OCI-LY7 (cell line): ENCODE measurements around the gene NMT1. TPM values are rescaled to one million over a fixed set of nuclear protein-coding genes. Genes with fewer than 3 reads are reported as not detected.

Experiments used
- BruUV-seq: library from RNA; stranded (reverse); fragments of 400-500 nt; replicated peaks from 2 replicates; lab custom pipeline; 2021; lab: Mats Ljungman, UMichigan
- CTCF ChIA-PET: fragments of 300-600 bp; sonication (Branson Sonifier 250); formaldehyde crosslinking; loops from one replicate; lab custom pipeline; 2022; ENCODE audit warnings: antibody characterized with exemption; ENCODE audit not compliant: unreplicated experiment; lab: Charles Lee
- POLR2A ChIA-PET: fragments of 300-600 bp; sonication (Branson Sonifier 250); formaldehyde crosslinking; loops from one replicate; lab custom pipeline; 2022; ENCODE audit warnings: antibody characterized with exemption; lab: Charles Lee
- DNase-seq: peaks from one replicate; pipeline ENCODE4 v3.0.0-alpha.2; 2015; ENCODE audit warnings: low spot score
- H2AFZ ChIP-seq: fragments of 200-600 bp; sonication (generic), shearing (Covaris generic); 2 replicates; pipeline ENCODE4 v1.6.1; 2014; ENCODE audit warnings: mild to moderate bottlenecking, antibody characterized with exemption, low read length, moderate library complexity
- H3K27ac ChIP-seq: fragments of 200-600 bp; sonication (generic); 2 replicates; pipeline ENCODE4 v1.5.1; 2014; ENCODE audit warnings: mixed run types, low read depth, mild to moderate bottlenecking, moderate library complexity, low read length, inconsistent platforms; ENCODE audit not compliant: poor library complexity, severe bottlenecking
- H3K36me3 ChIP-seq: fragments of 200-600 bp; sonication (generic); 2 replicates; pipeline ENCODE4 v1.6.1; 2014; ENCODE audit warnings: mild to moderate bottlenecking, antibody characterized with exemption, low read length, moderate library complexity, mixed read lengths; ENCODE audit not compliant: insufficient read depth
- H3K4me1 ChIP-seq: fragments of 200-600 bp; sonication (generic); 2 replicates; pipeline ENCODE4 v1.5.1; 2014; ENCODE audit warnings: mild to moderate bottlenecking, low read length; ENCODE audit not compliant: insufficient read depth, poor library complexity, severe bottlenecking
- H3K4me2 ChIP-seq: fragments of 200-600 bp; sonication (generic); 2 replicates; pipeline ENCODE4 v1.6.1; 2014; ENCODE audit warnings: mild to moderate bottlenecking, low read length
- H3K4me3 ChIP-seq: fragments of 200-600 bp; sonication (generic); 2 replicates; pipeline ENCODE4 v1.5.1; 2014; ENCODE audit warnings: mild to moderate bottlenecking, low read depth, low read length; ENCODE audit not compliant: poor library complexity, severe bottlenecking
- H3K79me2 ChIP-seq: fragments of 200-600 bp; sonication (generic); 2 replicates; pipeline ENCODE4 v1.6.1; 2016; ENCODE audit warnings: low read depth, mild to moderate bottlenecking, low read length, moderate library complexity, mixed read lengths; ENCODE audit not compliant: insufficient read depth
- H3K9me2 ChIP-seq: fragments of 200-600 bp; sonication (generic); 2 replicates; pipeline ENCODE4 v1.6.1; 2016; ENCODE audit warnings: mild to moderate bottlenecking, low read length, mixed read lengths; ENCODE audit not compliant: insufficient read depth
- H3K9me3 ChIP-seq: fragments of 200-600 bp; sonication (generic); 2 replicates; pipeline ENCODE4 v1.6.1; 2014; ENCODE audit warnings: mild to moderate bottlenecking, mixed run types, low read length, mixed read lengths
- H4K20me1 ChIP-seq: fragments of 200-600 bp; sonication (generic); 2 replicates; pipeline ENCODE4 v1.6.1; 2014; ENCODE audit warnings: mild to moderate bottlenecking, antibody characterized with exemption, low read length, moderate library complexity, mixed read lengths; ENCODE audit not compliant: insufficient read depth
- EZH2phosphoT487 ChIP-seq: fragments of 200-600 bp; sonication (generic); IDR thresholded peaks from 2 replicates; pipeline ENCODE4 v1.6.1; 2018; ENCODE audit warnings: low read depth, borderline replicate concordance, mild to moderate bottlenecking, mixed run types, antibody characterized with exemption, low read length, moderate library complexity, mixed read lengths
- intact Hi-C: fragments of 100-400 bp; cut with micrococcal nuclease; formaldehyde crosslinking; loops from one replicate; pipeline ENCODE4 v1.10.0; 2022; ENCODE audit not compliant: unreplicated experiment
- total RNA-seq, 2 experiments: library from RNA; depleted of rRNA in 1 of 2; stranded (reverse); fragments of >200 nt in 1 of 2; shearing (Covaris generic) in 1 of 2; gene quantifications; 2 replicates each; pipeline ENCODE4 v1.2.3, GENCODE V29; 2014 to 2022
- TF ChIP-seq, protein P1 (sequence below): fragments of 200-600 bp; sonication (generic); conservative IDR thresholded peaks from 2 replicates; pipeline ENCODE4 v1.5.1; 2014; ENCODE audit warnings: mild to moderate bottlenecking, antibody characterized with exemption, low read length, moderate library complexity, mixed read lengths

NMT1 gene
- total RNA-seq, 2 experiments from 2014 or later: 82.3 to 134 TPM

- ChIA-PET CTCF (no interaction called here), POLR2A (no interaction called here)
- TF ChIP-seq EZH2phosphoT487: no peak
- TF ChIP-seq, protein P1, sequence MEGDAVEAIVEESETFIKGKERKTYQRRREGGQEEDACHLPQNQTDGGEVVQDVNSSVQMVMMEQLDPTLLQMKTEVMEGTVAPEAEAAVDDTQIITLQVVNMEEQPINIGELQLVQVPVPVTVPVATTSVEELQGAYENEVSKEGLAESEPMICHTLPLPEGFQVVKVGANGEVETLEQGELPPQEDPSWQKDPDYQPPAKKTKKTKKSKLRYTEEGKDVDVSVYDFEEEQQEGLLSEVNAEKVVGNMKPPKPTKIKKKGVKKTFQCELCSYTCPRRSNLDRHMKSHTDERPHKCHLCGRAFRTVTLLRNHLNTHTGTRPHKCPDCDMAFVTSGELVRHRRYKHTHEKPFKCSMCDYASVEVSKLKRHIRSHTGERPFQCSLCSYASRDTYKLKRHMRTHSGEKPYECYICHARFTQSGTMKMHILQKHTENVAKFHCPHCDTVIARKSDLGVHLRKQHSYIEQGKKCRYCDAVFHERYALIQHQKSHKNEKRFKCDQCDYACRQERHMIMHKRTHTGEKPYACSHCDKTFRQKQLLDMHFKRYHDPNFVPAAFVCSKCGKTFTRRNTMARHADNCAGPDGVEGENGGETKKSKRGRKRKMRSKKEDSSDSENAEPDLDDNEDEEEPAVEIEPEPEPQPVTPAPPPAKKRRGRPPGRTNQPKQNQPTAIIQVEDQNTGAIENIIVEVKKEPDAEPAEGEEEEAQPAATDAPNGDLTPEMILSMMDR: no peak
- no peak for DNase-seq
- H2AFZ ChIP-seq: no peak overlapping the region
- intact Hi-C loops: no loop called here
- no peaks in the 10 kb centered on the region for H3K9me2 ChIP-seq
- H3K36me3 ChIP-seq: peaks cover 96% of the 10 kb centered on the region
- H3K4me1 ChIP-seq: no peaks in the 10 kb centered on the region
- H3K9me3 ChIP-seq: no peaks in the 10 kb centered on the region
- no peak overlapping the region for H3K4me2 ChIP-seq
- H3K79me2 ChIP-seq: no peaks in the 10 kb centered on the region
- no TSS peak for BruUV-seq
- no peak overlapping the region for H3K4me3 ChIP-seq
- H4K20me1 ChIP-seq: no peaks in the 10 kb centered on the region
- no peak overlapping the region for H3K27ac ChIP-seq
These were observed 30.8 kb downstream of the NMT1 start for GRCh38 chr17:45091778-45092425.

- ChIA-PET CTCF (no interaction called here), POLR2A (no interaction called here)
- H3K27ac ChIP-seq: no peak overlapping the region
- H3K4me2 ChIP-seq: no peak overlapping the region
- no peaks in the 10 kb centered on the region for H3K79me2 ChIP-seq
- TF ChIP-seq, protein P1: no peak
- TF ChIP-seq EZH2phosphoT487: no peak
- H3K9me2 ChIP-seq: no peaks in the 10 kb centered on the region
- no TSS peak for BruUV-seq
- H3K4me3 ChIP-seq: no peak overlapping the region
- no peaks in the 10 kb centered on the region for H3K9me3 ChIP-seq
- no peaks in the 10 kb centered on the region for H4K20me1 ChIP-seq
- DNase-seq: no peak
- peaks cover 96% of the 10 kb centered on the region for H3K36me3 ChIP-seq
- no peak overlapping the region for H2AFZ ChIP-seq
- intact Hi-C loops: no loop called here
- no peaks in the 10 kb centered on the region for H3K4me1 ChIP-seq
These were observed 31.9 kb downstream of the NMT1 start for GRCh38 chr17:45092911-45093430.

GRCh38 chr17:45093444-45094110, 32.5 kb downstream of the NMT1 start:
- Histone ChIP-seq H2AFZ (no peak overlapping the region), H3K9me3 (no peaks in the 10 kb centered on the region), H3K36me3 (peaks cover 96% of the 10 kb centered on the region), H3K27ac (no peak overlapping the region), H3K4me3 (no peak overlapping the region), H3K9me2 (no peaks in the 10 kb centered on the region), H3K4me1 (no peaks in the 10 kb centered on the region), H3K79me2 (no peaks in the 10 kb centered on the region), H4K20me1 (no peaks in the 10 kb centered on the region), H3K4me2 (no peak overlapping the region)
- intact Hi-C loops: no loop called here
- POLR2A ChIA-PET: no interaction called here
- no TSS peak for BruUV-seq
- CTCF ChIA-PET: no interaction called here
- DNase-seq: no peak
- TF ChIP-seq, protein P1: no peak
- no peak for TF ChIP-seq EZH2phosphoT487
